GM10248 (cell line): ENCODE measurements around the gene EHBP1.
A peak's percentile ranks its signal among the peaks of the same experiment; 100 is the strongest.

Experiments
- CTCF ChIA-PET: fragments of 300-600 bp; sonication (Branson Sonifier 250); formaldehyde crosslinking; extraction: SDS; loops from one replicate; lab custom pipeline; 2021; ENCODE audit warnings: antibody characterized with exemption; lab: Yijun Ruan, JAX
- POLR2A ChIA-PET: fragments of 350-650 bp; sonication (Branson Sonifier 250); formaldehyde crosslinking; extraction: SDS; loops from one replicate; lab custom pipeline; 2020; ENCODE audit warnings: antibody characterized with exemption; lab: Yijun Ruan, JAX
- DNase-seq: peaks from one replicate; pipeline ENCODE4 v3.0.0; 2012; ENCODE audit errors: extremely low spot score
- TF ChIP-seq, protein P1 (sequence below): IDR thresholded peaks from 2 replicates; pipeline ENCODE4 v1.5.1; 2012; ENCODE audit warnings: mild to moderate bottlenecking, low read depth; ENCODE audit errors: extremely low read depth, missing control alignments, control extremely low read depth

Gene EHBP1

DNA sequence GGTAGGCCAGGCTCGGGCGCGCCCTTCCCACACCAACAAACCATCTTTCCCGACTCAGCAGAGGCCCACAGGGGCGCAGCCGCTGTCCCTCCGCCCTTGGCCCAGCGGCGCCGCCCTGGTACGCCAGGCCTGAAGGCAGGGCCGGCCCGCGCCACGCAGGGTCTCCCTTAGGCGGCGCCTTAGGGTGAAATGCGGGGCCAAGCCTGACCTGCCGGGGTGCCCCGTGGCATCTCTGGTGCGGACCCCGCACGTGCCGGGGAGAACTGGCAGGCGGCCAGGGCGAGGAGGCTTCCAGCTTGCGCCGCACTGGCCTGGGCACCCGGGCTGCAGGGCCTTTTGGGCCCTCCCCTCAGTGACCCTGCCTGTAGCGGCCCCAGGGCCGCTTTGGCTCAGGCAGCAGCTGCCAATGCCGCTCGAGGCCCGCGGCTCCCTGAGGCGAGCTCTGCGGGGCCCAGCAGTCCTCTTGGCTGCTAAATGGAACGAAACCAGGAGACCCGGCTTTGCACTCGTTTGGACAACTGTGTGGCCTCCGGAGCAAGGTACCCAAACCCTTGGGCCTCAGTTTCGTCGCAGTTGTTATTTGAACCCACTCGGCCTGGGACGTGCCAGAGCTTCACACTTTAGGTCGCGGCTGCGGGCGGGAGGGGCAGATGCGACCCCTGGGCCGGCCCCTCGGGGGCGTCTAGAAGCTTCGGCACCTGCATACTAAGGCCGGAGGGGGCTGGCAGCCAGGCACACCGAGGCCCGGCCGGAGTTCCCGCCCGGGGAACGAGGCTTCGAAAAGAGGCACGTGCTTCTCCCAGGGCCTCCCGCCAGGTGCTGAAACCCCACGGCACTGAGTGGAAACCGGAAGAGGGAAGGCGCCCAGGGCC, 353.6 kb downstream of the EHBP1 start:
- TF ChIP-seq, protein P1, sequence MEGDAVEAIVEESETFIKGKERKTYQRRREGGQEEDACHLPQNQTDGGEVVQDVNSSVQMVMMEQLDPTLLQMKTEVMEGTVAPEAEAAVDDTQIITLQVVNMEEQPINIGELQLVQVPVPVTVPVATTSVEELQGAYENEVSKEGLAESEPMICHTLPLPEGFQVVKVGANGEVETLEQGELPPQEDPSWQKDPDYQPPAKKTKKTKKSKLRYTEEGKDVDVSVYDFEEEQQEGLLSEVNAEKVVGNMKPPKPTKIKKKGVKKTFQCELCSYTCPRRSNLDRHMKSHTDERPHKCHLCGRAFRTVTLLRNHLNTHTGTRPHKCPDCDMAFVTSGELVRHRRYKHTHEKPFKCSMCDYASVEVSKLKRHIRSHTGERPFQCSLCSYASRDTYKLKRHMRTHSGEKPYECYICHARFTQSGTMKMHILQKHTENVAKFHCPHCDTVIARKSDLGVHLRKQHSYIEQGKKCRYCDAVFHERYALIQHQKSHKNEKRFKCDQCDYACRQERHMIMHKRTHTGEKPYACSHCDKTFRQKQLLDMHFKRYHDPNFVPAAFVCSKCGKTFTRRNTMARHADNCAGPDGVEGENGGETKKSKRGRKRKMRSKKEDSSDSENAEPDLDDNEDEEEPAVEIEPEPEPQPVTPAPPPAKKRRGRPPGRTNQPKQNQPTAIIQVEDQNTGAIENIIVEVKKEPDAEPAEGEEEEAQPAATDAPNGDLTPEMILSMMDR: no peak
- DNase-seq: peak; percentile 22
- ChIA-PET POLR2A (no interaction called here), CTCF (interaction anchor here (1.0 to 1.2 kb wide), 2 partner anchors 9 to 30 kb away, joined by 3 read pairs; no protein-coding TSS in a partner anchor)

DNA sequence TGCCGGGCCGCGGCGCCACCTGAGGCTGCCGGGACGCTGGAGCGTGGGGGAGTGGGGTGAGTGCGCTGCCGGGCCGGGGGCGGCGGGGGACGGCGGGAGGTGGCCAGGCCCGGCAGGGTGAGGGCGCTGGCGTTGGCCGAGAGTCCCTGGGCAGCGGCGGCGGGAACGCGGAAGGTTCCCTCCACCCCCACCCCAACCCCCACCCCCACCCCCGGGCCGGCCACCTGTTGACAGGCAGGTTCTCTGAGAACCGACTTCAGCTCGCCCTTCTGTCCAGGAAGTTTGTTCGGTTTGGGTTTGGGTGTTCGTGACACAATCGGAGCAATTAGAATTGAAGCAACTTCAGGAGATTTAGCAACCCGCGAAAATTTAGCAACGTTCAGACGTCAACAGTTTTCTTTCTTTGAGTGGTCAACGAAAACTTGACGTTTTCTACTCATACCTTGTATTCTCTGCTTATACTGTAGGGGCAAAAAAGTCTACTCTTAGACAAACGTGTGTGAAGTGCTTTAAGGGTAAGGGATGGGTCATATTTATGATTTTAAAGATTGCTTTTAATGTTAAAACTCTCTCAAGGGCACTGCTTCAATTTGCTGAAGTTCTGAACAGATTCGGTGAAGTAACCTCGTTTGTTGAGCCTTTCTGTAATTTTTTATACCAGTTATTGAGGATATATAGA, 354.4 kb downstream of the EHBP1 start:
- ChIA-PET CTCF (interaction anchor here (1.0 to 1.2 kb wide), 2 partner anchors 9 to 31 kb away, joined by 3 to 4 read pairs; no protein-coding TSS in a partner anchor), POLR2A (no interaction called here)
- peak; percentile 10 for DNase-seq
- TF ChIP-seq, protein P1: no peak

DNA sequence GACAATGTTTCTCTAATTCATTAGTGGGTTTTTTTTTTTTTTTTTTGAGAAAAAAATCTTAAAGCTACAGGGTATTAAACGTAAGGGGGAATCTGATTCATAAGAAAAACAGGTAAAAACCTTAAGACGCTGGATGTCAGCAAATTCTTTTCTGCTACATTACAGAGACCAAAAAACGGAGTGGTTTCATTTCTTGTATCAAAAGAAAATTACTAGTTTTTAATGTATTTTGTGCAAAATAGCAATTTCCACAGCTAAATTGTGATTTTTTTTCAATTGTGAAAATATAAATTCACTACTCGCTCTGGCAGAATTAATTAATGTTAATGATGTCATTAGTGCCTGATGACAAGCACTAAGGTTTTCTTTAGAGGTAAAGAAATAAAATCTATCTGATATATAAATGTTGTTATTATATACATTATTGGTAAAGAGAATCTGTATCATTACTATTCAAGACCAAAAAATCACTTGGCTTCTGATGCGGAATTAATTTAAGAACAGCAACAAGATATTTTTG, 355.0 kb downstream of the EHBP1 start:
- DNase-seq: no peak
- ChIA-PET CTCF (interaction anchor here (1.2 kb wide), 1 partner anchor 9 kb away, joined by 4 read pairs; no protein-coding TSS in a partner anchor), POLR2A (no interaction called here)
- TF ChIP-seq, protein P1: no peak

DNA sequence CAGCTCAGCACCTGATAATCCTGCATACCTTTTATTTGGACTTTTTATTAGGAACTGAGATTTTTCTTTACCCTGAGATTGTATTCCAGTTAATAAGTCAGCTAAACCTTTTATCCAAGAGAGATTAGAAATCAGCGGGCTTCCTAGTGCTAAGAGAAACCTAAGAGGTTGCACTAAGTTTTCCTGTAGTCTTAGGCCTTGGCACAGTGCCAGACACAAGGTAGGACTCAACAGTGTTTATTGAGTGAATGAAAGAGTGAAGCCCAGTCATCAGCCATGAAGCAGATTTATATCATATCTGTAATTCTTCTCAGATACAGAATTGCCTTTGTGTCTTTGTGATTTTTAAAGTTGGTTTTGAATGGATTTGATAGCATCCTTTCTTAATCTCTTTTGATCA, 358.7 kb downstream of the EHBP1 start:
- TF ChIP-seq, protein P1: no peak
- CTCF ChIA-PET: interaction anchor here (1.0 kb wide), 1 partner anchor 11 kb away, joined by 3 read pairs; no protein-coding TSS in a partner anchor
- POLR2A ChIA-PET: no interaction called here

DNA sequence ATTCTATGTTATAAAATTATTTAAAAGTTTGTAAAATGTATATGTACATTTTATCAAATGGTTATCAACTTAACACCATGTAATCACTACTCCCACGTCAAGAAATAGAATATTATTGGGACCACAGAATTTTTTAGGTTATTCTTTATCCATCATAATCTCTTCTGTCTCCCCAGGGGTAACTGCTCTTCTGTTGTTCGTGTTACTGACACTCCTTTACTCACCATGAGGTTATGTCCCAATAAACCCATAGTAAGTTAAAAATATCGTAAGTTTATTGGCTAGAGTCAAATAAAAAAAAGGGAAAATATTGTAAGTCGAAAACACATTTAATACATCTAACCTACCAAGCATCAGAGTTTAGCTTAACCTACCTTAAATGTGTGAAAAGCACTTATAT, 359.1 kb downstream of the EHBP1 start:
- POLR2A ChIA-PET: no interaction called here
- no peak for DNase-seq
- CTCF ChIA-PET: interaction anchor here (1.0 to 1.5 kb wide), 2 partner anchors 11 to 15 kb away, joined by 3 read pairs; no protein-coding TSS in a partner anchor
- TF ChIP-seq, protein P1: no peak

More for the DNA sequence above, 358.7 kb downstream of the EHBP1 start:
- DNase-seq: no peak

DNA sequence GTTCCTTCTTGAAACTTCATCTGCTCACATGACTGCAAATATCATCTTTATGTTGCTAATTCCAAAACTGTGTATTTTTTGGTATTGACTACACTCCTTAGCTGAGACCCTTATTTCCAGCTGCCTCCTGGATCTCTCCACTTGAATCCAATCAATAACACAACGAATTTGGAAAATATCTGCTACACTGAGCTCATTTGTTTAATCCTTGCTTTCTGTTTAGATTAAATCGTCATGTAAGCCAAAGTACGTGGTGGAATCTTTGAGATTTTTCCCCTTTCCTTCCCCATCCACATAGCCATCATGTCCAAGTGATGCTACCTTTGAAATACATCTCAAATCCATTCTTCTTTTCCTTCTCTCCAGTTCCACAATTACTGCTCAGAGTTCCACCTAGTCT, 360.8 kb downstream of the EHBP1 start:
- ChIA-PET CTCF (interaction anchor here (0.6 to 1.5 kb wide), 2 partner anchors 13 kb away, joined by 3 read pairs; no protein-coding TSS in a partner anchor), POLR2A (no interaction called here)

More for the DNA sequence above, 360.8 kb downstream of the EHBP1 start:
- TF ChIP-seq, protein P1: no peak
- no peak for DNase-seq
